OCI-LY7 (cell line): ENCODE results near the gene LIX1. TPM values are rescaled to one million over a fixed set of nuclear protein-coding genes. Genes with fewer than 3 reads are reported as not detected.

ENCODE experiments used
- BruUV-seq: library from RNA; stranded (reverse); fragments of 400-500 nt; replicated peaks from 2 replicates; lab custom pipeline; 2021; lab: Mats Ljungman, UMichigan
- CTCF ChIA-PET: fragments of 300-600 bp; sonication (Branson Sonifier 250); formaldehyde crosslinking; loops from one replicate; lab custom pipeline; 2022; ENCODE audit warnings: antibody characterized with exemption; ENCODE audit not compliant: unreplicated experiment; lab: Charles Lee
- POLR2A ChIA-PET: fragments of 300-600 bp; sonication (Branson Sonifier 250); formaldehyde crosslinking; loops from one replicate; lab custom pipeline; 2022; ENCODE audit warnings: antibody characterized with exemption; lab: Charles Lee
- DNase-seq: peaks from one replicate; pipeline ENCODE4 v3.0.0-alpha.2; 2015; ENCODE audit warnings: low spot score
- H2AFZ ChIP-seq: fragments of 200-600 bp; sonication (generic), shearing (Covaris generic); 2 replicates; pipeline ENCODE4 v1.6.1; 2014; ENCODE audit warnings: mild to moderate bottlenecking, antibody characterized with exemption, low read length, moderate library complexity
- H3K27ac ChIP-seq: fragments of 200-600 bp; sonication (generic); 2 replicates; pipeline ENCODE4 v1.5.1; 2014; ENCODE audit warnings: mixed run types, low read depth, mild to moderate bottlenecking, moderate library complexity, low read length, inconsistent platforms; ENCODE audit not compliant: poor library complexity, severe bottlenecking
- H3K36me3 ChIP-seq: fragments of 200-600 bp; sonication (generic); 2 replicates; pipeline ENCODE4 v1.6.1; 2014; ENCODE audit warnings: mild to moderate bottlenecking, antibody characterized with exemption, low read length, moderate library complexity, mixed read lengths; ENCODE audit not compliant: insufficient read depth
- H3K4me1 ChIP-seq: fragments of 200-600 bp; sonication (generic); 2 replicates; pipeline ENCODE4 v1.5.1; 2014; ENCODE audit warnings: mild to moderate bottlenecking, low read length; ENCODE audit not compliant: insufficient read depth, poor library complexity, severe bottlenecking
- H3K4me2 ChIP-seq: fragments of 200-600 bp; sonication (generic); 2 replicates; pipeline ENCODE4 v1.6.1; 2014; ENCODE audit warnings: mild to moderate bottlenecking, low read length
- H3K4me3 ChIP-seq: fragments of 200-600 bp; sonication (generic); 2 replicates; pipeline ENCODE4 v1.5.1; 2014; ENCODE audit warnings: mild to moderate bottlenecking, low read depth, low read length; ENCODE audit not compliant: poor library complexity, severe bottlenecking
- H3K79me2 ChIP-seq: fragments of 200-600 bp; sonication (generic); 2 replicates; pipeline ENCODE4 v1.6.1; 2016; ENCODE audit warnings: low read depth, mild to moderate bottlenecking, low read length, moderate library complexity, mixed read lengths; ENCODE audit not compliant: insufficient read depth
- H3K9me2 ChIP-seq: fragments of 200-600 bp; sonication (generic); 2 replicates; pipeline ENCODE4 v1.6.1; 2016; ENCODE audit warnings: mild to moderate bottlenecking, low read length, mixed read lengths; ENCODE audit not compliant: insufficient read depth
- H3K9me3 ChIP-seq: fragments of 200-600 bp; sonication (generic); 2 replicates; pipeline ENCODE4 v1.6.1; 2014; ENCODE audit warnings: mild to moderate bottlenecking, mixed run types, low read length, mixed read lengths
- H4K20me1 ChIP-seq: fragments of 200-600 bp; sonication (generic); 2 replicates; pipeline ENCODE4 v1.6.1; 2014; ENCODE audit warnings: mild to moderate bottlenecking, antibody characterized with exemption, low read length, moderate library complexity, mixed read lengths; ENCODE audit not compliant: insufficient read depth
- EZH2phosphoT487 ChIP-seq: fragments of 200-600 bp; sonication (generic); IDR thresholded peaks from 2 replicates; pipeline ENCODE4 v1.6.1; 2018; ENCODE audit warnings: low read depth, borderline replicate concordance, mild to moderate bottlenecking, mixed run types, antibody characterized with exemption, low read length, moderate library complexity, mixed read lengths
- intact Hi-C: fragments of 100-400 bp; cut with micrococcal nuclease; formaldehyde crosslinking; loops from one replicate; pipeline ENCODE4 v1.10.0; 2022; ENCODE audit not compliant: unreplicated experiment
- total RNA-seq, 2 experiments: library from RNA; depleted of rRNA in 1 of 2; stranded (reverse); fragments of >200 nt in 1 of 2; shearing (Covaris generic) in 1 of 2; gene quantifications; 2 replicates each; pipeline ENCODE4 v1.2.3, GENCODE V29; 2014 to 2022
- TF ChIP-seq, protein P1 (sequence below): fragments of 200-600 bp; sonication (generic); conservative IDR thresholded peaks from 2 replicates; pipeline ENCODE4 v1.5.1; 2014; ENCODE audit warnings: mild to moderate bottlenecking, antibody characterized with exemption, low read length, moderate library complexity, mixed read lengths

LIX1 gene
- total RNA-seq, 2 experiments from 2014 or later = 0.44 TPM; not detected in 1

DNA sequence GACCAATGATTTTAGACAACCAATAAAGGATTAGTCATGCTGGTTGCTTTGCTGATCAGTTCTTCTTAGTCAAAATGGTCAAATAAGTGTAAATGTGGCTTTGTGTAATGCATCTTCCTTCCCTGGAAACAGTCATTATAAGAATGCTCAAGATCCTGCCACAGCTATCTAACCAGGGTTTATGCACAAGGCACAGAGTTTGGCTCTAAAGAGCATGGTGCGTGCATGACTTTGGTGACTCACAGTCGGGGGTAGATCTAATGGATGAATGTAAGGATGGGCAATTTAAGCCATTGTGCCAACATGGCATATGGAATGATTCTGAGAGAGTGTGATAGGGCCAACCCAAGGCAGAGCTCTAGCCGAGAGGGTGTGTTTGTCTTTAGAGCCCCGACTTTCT lies 6.5 kb downstream of the LIX1 start:
- no peak overlapping the region for H2AFZ ChIP-seq
- no peaks in the 10 kb centered on the region for H3K9me2 ChIP-seq
- H3K9me3 ChIP-seq = no peaks in the 10 kb centered on the region
- no peaks in the 10 kb centered on the region for H3K79me2 ChIP-seq
- H3K36me3 ChIP-seq = no peaks in the 10 kb centered on the region
- H4K20me1 ChIP-seq = no peaks in the 10 kb centered on the region
- H3K4me1 ChIP-seq = peaks cover 12% of the 10 kb centered on the region
- no peak overlapping the region for H3K27ac ChIP-seq
- no peak overlapping the region for H3K4me2 ChIP-seq
- H3K4me3 ChIP-seq = no peak overlapping the region
- ChIA-PET POLR2A (interaction anchor here (0.6 kb wide), 1 partner anchor 475 kb away, joined by 3 read pairs; no protein-coding TSS in a partner anchor), CTCF (no interaction called here)
- intact Hi-C loops = no loop called here
- BruUV-seq = no TSS peak
- no peak for DNase-seq
- TF ChIP-seq EZH2phosphoT487 = no peak
- TF ChIP-seq, protein P1, sequence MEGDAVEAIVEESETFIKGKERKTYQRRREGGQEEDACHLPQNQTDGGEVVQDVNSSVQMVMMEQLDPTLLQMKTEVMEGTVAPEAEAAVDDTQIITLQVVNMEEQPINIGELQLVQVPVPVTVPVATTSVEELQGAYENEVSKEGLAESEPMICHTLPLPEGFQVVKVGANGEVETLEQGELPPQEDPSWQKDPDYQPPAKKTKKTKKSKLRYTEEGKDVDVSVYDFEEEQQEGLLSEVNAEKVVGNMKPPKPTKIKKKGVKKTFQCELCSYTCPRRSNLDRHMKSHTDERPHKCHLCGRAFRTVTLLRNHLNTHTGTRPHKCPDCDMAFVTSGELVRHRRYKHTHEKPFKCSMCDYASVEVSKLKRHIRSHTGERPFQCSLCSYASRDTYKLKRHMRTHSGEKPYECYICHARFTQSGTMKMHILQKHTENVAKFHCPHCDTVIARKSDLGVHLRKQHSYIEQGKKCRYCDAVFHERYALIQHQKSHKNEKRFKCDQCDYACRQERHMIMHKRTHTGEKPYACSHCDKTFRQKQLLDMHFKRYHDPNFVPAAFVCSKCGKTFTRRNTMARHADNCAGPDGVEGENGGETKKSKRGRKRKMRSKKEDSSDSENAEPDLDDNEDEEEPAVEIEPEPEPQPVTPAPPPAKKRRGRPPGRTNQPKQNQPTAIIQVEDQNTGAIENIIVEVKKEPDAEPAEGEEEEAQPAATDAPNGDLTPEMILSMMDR = no peak

DNA sequence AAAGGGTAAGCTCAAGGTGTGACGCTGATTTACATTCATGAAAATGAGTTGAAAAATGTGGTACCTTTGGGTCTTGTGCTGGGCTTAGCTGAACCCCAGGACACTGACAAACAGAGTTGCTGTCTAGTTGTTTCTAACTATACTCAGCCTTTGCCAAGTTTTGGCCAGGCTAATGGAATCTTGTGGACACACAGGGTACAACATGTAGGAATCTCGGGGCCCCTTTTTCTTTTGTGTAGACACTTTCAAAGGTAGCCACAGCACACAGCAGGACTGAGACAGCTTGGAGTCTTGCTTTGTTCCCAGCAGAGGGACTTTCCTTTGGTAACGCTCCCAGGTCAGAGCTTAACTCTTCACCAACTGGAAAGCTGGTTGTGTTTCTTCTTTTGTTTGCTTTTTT lies 7.8 kb downstream of the LIX1 start:
- no peaks in the 10 kb centered on the region for H4K20me1 ChIP-seq
- no peak overlapping the region for H3K4me3 ChIP-seq
- CTCF ChIA-PET = no interaction called here
- no TSS peak for BruUV-seq
- TF ChIP-seq EZH2phosphoT487 = no peak
- TF ChIP-seq, protein P1 = no peak
- no peak overlapping the region for H3K27ac ChIP-seq
- POLR2A ChIA-PET = interaction anchor here (0.7 to 1.3 kb wide), 6 partner anchors 8 to 203 kb away, joined by 3 to 4 read pairs (median 3); no protein-coding TSS in a partner anchor
- H3K36me3 ChIP-seq = no peaks in the 10 kb centered on the region
- no peaks in the 10 kb centered on the region for H3K9me2 ChIP-seq
- H3K4me2 ChIP-seq = no peak overlapping the region
- H2AFZ ChIP-seq = no peak overlapping the region
- no peaks in the 10 kb centered on the region for H3K79me2 ChIP-seq
- no peak for DNase-seq
- peaks cover 12% of the 10 kb centered on the region for H3K4me1 ChIP-seq
- intact Hi-C loops = no loop called here
- no peaks in the 10 kb centered on the region for H3K9me3 ChIP-seq

DNA sequence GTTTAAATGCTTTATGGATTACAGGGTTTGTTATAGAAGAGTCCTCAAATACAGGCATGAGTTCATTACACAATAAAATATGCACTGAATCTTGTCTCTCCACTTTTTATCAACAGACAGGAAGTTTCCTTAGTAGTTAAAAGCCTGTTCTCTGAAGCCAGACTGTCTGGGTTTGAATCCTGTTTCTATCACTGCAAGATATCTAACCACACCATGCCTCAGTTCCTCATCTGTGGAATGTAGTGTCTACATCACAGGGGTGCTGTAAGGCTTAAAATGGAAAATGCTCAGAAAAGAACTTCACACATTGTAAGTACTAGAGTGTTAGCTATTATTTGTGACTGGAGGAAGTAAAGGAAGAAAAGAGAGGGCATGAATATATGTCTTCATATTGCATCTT lies 9.3 kb downstream of the LIX1 start:
- Histone ChIP-seq H3K9me2 (no peaks in the 10 kb centered on the region), H3K4me1 (peaks cover 12% of the 10 kb centered on the region), H3K79me2 (no peaks in the 10 kb centered on the region), H4K20me1 (no peaks in the 10 kb centered on the region), H3K4me2 (0 out of 2 replicates have a peak overlapping the region, but pooled peaks have one; percentile 6), H3K36me3 (no peaks in the 10 kb centered on the region), H2AFZ (peak overlapping the region; percentile 69; the same call in 1 of the 2 replicates), H3K27ac (no peak overlapping the region), H3K4me3 (no peak overlapping the region), H3K9me3 (no peaks in the 10 kb centered on the region)
- TF ChIP-seq, protein P1 = no peak
- no peak for TF ChIP-seq EZH2phosphoT487
- DNase-seq = peak; percentile 22
- intact Hi-C loops = no loop called here
- POLR2A ChIA-PET = interaction anchor here (1.3 kb wide), 1 partner anchor 8 kb away, joined by 3 read pairs; no protein-coding TSS in a partner anchor
- no TSS peak for BruUV-seq
- CTCF ChIA-PET = no interaction called here
